NCI-H446 (cell line): ENCODE measurements around the gene FMN1.

Experiments used
- DNase-seq, 2 experiments: peaks; one replicate each; lab custom pipeline; 2025; lab: John Stamatoyannopoulos, UW

FMN1 gene

DNA sequence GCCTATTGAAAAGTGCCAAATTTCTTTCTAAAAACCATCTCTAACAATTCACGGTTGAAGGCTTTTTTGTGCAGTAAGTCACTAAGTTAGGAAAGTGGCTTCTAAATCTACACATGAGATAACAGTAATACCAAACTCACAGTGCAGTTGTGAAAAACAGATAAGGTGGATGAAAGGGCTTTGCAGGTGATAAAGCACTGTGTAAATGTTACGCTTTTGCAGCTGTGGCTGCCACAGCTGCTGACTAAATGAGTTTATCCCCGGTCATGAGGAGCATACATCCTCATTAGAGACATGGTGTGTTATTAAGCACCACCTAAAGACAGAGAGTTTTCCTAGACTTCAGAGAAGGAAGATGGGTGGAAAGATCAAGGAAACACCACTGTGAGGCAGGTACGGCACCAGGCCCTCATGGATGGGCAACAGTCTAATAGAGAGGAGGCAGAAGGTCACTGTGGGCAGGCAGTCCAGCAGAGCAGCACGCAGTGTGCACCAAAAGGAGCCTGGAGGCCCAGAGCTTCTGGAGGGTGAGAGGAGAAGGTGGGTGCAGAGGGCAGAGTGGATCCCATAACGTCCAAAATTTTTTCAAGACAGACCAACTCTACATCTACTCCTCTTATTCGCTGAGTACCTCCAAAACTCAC lies 68.5 kb downstream of the FMN1 start:
- no peak for DNase-seq

DNA sequence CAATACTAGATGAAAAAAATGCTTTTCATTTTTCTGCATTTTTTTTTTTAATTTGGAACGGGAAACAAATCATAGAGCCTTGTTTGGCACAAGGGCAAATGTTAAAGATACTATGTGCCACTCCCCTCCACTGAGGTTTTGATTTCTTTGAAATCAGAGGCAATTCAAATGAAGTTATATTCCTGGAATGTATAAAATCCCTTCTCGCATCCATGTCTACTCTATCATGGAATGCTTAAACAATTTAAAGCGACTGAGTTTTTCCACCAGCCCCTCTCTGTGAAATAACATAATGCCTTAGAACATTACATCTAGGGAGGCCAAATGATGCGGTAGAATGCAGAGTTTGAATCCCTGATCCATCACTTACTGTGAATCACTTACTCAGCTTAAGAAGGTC lies 69.7 kb downstream of the FMN1 start:
- no peak for DNase-seq

DNA sequence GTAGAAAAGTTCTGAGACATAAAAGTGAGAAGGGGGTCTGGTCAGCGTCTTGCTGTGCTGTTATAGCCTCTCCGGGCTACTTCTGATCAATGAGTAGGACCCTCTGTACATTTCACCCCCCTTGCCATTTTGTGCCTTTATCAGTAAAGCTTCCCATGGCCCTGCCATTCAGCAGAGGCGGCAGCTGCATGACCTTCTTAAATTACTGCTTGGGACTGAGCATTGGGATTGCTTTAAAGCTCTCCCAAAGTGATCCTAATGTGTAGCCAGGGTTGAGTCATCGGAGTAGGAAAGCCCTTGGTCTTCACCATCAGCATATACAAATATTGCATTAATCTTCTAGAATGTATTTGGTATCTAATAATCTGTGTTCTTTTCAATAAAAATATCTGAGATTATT lies 70.2 kb downstream of the FMN1 start:
- DNase-seq: no peak

DNA sequence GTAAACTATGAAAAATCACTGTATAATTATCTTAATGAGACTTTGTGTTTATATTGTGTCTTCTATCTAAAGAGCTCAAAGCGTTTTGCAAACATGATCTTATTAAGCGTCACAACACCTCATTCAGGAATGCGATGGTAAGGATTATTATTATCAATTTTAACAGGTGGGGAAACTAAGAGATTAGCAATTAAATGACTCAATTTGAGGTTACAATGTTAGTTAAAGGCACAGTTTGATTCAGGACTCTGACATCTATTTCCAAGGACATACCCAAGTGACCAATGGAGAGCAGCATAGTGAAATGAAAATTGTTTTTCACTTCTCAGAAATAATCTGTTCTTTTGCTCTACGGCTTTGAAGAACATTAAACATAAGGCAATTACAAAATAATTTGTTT lies 74.6 kb downstream of the FMN1 start:
- DNase-seq: no peak

DNA sequence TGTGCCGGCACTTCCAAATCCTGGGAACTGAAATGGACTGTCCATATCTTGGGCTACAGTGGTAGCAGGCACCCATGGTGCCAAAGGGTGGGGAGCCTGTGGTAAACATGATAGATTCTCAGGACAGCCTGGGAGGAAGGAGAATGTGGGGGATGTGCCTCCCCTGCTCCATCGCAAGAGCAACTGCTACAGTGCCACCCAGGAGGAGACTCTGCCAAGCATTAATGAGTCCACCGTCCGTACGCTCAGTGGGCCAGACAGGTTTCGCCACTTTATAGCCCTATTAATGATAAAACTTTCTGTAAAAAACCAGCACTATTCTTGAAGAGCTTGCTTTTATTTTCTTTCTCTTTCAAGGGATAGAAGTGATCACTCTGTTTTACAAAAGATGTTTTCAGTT lies 75.2 kb downstream of the FMN1 start:
- no peak for DNase-seq

DNA sequence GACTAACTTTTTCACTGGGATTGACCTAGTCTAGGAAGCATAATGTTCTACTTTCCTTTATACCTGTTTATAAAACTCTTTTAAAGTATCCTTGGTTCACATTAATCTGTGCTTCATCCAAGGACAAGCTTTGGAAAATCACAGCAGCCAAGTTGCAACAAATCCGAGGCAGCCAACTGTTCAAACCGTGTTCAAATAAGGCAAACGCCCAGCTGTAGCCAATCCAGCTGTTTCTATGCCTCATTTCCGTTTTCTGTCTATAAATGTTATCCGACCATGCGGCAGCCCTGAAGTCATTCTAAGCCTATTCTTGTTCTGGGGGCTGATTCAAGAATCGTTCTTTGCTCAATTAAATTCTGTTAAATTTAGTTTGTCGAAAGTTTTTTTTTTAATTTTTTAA lies 78.3 kb downstream of the FMN1 start:
- DNase-seq: no peak

DNA sequence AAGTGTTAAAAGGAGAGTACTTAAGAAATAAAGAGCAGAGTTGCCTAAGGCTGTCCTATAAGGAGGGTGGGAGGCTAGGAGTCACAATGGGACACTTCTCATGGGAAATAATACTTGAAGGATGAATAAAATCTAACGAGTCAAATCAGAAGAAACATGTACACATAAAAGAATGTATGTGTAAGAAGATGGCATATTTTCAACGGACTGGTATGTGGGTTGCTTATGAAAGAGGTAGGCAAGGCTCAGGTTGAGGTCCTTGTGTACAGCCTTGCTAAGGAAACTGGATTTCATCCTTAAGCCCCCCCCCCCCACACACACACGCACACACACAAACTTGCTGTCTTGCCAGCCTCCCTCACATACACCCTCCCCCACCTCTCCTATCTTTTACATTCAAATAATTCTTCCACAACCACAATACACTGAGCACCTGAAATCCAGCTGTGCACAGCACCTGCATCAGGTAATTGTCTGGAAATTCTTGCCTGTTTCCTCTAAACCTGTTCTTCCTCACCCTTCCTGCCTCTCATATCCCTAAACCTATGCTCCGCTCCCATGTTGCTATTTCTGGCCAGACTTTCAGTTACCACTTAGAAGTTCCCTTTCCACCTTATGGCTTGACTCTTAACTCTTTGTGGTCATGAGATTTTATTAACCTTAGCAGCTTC lies 79.2 kb downstream of the FMN1 start:
- no peak for DNase-seq

DNA sequence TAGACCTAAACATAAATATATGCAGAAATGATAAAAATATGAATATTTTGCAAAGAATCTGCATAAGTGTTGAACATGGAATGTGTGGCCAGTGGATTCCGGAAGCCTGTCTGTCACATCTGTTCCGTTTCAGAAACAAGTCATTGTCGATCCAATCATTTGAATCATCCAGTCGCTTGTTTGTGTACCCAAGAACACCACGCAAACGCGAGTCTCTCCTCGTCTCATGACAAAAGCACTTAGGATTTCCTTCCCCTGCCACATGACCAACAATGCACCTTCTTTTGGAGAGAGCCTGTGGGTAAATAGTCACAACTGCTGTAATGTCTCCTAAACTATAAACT lies 80.2 kb downstream of the FMN1 start:
- no peak for DNase-seq

DNA sequence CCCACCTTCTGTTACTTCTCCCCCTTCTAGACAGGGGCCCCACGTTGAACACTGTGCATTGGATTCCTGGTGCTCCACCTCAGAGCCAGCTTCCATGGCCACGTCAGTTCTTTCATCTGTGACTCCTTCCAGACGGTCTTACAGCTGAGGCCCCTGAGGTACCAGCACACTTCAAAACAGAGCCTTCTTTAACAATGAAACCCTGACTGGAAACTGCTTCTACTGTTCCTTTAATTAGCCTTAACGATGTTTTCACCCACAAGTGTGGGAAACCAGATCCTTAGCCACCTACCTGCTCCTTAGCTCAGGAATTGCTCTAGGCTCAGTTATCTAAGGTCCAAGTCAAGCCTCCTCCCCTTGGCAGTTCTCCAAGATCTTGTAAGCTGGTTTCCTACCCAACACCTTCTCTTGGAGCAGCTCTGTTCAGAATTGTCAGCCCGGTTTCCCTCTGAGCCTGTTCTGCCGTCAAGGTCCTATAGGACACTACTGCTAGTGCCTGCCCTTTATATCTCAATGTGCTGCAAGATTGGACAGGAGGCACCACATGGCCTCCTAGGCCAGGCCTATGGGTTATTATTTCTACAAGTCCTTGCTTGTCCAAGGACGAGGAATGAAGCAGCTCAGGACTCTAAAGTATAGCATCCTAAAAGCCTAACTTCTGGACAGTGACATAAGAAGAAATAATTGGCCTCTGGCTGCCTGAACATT lies 80.7 kb downstream of the FMN1 start:
- no peak for DNase-seq

DNA sequence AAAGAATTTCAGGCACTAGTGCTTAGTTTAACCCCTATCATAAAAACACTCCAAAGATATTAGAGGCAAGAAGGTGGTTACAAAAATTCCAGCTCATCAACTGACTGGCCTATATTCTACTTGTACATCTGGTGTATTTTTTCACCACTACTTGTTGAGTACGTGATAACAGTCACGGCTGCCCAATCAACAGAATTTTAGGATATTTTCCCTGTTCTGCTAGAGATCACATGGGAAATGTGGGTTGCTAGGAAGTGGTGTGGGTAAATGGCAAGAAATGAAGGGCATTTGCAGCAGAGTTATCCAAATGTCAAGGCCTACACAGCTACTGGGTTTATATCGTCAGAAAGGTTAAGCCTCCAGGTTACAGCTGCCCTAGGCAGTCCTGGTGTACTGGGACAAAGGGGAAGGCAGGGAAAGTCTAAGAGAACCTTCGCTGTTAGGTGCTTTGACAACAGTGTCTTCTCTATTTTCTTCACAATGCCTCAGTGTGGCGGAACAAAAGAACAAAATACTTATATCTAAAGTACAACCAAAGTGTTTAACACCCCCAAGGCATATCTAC lies 81.9 kb downstream of the FMN1 start:
- DNase-seq: no peak

DNA sequence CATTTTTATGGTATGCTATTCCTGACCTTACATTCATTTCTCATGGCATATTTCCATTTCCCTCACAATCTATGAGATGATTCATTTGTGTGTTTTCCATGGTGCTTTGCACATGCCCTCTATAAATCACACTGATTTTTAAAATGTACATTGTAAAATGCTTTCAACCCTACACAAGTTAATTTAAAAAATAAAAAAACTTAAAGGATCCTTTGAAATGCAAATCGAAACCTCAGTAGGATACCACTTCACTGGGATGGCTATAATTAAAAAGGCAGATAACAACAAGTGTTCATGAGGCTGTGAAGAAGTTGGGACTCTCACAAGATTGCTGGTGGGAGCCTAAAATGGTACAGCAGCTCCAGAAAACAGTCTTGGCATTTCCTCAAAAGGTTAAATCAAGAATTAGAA lies 83.5 kb downstream of the FMN1 start:
- no peak for DNase-seq

DNA sequence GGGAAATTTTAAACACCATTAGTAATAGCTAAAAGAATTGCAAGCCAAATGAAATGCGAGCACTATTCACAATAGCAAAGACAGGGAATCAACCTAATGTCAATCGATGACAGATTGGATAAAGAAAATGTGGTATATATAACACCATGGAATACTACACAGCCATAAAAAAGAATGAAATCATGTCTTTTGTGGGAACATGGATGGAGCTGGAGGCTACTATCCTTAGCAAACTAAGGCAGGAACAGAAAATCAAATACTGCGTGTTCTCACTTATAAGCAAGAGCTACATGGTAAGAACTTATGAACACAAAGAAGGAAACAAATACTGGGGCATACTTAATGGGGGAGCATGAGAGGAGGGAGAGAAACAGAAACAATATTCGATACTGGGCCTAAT lies 85.2 kb downstream of the FMN1 start:
- DNase-seq: no peak

DNA sequence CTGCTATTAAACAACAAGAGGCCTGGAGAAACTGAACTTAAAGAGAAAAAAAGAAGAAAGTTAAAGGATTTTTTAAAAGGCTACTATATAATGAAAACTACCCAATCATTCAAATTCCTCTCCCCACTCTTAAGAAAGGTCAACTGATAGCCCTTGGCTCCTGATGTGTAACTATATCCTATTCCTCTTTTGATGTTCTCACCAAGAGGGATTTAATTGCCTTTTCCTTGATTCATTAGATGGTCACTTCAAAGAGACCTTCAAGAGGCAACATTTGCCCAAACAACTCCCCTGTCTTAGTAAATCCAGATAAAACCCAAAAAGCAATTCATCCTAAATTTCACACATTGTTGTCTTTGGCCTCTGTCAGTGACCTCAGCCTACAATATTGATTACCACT lies 86.0 kb downstream of the FMN1 start:
- DNase-seq: no peak

DNA sequence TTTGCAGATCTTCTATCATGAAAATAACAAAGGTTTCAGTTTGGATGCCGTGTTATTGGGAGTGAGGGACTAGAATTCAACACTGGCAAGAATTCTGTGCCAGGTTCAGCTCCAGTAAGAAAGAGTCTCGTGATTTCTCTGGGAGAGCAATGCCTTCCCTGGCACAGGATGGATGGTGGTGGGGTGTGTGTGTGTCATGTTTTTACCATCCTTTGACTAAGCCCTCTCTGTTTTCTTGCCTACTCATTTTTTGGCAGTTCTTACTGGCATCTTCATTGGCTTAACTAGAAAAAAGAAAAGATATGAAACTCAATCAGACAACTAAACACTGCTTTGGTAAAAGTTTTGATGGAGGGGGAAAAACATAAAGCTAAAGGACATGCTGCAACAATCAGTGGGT lies 86.6 kb downstream of the FMN1 start:
- no peak for DNase-seq

DNA sequence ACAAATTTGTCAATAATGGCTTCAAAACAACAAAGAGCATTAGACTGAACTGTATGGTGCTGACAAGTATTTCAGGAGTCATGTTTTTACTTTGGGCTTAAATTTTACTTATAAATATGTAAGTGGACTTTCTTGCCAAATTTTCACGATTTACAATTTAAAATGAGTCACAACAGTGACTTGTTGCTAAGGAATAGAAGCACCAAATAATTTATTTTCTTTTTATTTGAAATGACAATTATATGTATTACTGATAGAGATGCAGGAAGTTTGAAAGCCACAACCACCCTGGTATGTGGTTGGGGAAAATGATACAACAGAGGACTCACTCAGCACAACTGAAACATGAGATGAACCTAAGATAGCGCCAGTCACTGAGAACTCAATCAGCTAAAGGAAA lies 90.3 kb downstream of the FMN1 start:
- no peak for DNase-seq

DNA sequence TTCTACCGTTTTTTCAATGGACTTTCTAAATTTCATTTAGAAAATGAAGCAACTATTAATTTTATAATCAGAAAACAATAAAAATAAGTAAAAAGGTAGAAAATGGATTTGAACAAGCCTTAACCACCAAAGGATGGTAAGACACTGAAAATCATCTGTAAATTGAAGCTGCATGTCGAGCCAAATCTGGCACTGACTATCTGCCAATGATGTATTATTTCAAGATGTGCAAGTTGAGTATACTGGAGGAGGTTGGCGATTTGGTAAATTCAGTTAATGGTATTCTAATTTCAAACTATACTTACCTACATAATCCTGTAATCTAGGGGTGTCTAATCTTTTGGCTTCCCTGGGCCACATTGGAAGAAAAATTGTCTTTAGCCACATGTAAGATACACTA lies 93.5 kb downstream of the FMN1 start:
- no peak for DNase-seq

DNA sequence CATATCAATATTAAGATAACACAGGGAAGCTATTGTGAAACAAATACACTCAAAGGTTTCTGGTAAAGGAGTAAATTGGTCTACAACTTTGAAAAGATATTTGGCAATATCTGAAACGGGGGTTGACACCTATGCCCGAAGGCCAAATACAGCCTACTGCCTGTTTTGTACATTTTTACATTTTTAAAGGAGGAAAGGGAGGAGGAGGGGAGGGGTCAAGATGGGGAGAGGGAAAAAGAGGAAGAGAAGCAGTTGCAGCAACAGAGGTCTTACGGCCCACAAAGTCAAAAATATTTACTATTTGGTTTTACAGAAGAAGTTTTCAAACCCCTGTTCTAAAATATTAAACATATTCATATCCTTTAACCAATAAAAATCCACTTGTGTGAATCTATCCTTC lies 94.2 kb downstream of the FMN1 start:
- DNase-seq: no peak

DNA sequence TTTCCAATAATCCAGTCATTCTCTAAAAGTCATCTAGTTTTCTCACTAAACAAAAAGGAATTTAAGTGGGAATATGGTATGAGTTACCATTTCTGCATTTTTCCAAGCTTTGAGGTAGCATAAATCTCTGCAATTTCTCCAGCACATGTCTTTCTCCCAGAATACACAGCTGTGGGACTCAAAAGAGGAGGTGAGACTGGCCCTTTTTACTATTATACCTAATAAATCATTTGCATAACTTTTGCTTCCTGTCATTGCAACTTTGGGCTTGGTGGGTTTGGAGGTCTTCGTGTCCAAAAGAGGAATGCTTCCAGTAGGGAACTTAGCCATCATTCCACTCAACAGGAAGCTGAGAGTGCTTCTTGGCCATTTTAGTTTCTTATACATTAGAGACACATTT lies 94.8 kb downstream of the FMN1 start:
- DNase-seq: no peak

DNA sequence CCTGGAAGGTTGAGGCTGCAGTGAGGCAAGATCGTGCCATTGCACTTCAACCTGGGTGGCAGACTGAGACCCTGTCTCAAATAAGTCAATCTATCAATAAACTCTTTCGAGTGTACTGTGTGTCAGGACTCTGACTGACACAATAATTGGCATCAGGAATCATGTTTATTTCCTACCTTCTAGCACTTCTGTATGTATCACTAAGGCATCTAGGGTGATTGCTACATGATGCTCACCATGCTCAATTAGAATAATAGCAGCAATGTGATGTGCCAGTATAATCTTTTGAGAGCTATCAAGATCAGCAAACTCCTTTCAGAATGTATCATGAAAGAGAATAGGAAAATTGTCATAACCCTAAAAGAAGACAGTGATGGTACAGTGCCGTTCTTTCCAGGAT lies 95.3 kb downstream of the FMN1 start:
- DNase-seq: no peak

DNA sequence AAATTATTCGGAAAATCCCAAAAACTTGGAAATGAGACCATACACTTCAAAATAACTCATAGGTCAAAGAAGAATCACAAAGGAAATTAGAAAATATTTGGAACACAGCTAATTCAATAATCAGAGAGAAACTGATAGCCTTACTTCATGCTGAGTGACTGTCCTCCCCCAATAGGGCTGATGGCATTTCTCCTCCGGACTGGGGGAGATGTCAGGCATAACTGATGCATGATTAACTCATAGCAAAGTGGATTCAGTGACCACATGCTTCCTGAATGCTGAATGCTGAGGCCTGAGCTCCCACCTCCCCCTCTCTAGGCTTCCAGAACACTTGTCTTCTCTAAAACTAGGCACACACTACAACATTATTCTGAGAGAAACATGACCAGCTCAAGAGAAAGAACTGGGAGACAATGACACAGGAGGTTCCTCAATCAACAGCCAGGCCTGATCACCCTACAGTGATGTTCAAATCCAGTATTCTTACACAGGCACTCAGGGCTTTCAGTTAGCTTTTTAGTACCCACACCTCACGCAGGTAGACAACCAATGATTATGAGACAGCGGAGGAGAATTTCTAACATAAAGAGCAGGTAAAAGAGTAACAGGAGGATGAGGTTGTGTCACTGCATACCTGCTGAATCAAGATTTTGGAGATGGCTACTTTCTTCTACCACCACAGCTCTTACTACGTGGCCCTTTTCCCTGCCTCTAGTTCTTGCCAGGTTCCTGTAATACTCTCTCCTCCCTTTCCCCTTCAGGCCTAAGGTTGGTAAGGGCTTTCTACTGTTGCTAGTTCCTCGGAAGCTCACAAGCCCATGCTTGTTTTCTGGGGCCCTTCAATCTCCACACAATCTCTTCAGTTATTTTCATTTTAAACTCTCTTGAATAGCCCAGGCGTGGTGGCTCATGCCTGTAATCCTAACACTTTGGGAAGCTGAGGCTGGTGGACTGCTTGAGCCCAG lies 96.1 kb downstream of the FMN1 start:
- no peak for DNase-seq

DNA sequence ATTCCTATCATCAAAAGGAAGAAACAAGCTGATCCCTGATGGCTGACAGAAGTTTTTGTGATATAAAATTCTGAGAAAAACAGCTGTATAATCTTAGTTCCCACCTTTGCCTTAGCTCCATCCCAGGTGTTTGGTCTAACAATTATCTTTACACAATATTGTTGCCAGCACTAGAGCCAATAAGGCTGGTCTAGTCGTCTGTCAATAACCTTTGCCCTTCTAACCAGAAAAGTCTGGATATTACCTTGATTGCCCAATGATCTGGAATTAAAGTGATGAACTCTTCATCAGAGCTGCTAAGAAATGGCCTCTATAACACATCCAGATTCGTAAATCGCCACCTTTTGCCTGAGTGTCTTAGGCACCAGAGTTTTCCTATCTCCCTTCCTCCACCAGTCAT lies 98.4 kb downstream of the FMN1 start:
- DNase-seq: no peak

DNA sequence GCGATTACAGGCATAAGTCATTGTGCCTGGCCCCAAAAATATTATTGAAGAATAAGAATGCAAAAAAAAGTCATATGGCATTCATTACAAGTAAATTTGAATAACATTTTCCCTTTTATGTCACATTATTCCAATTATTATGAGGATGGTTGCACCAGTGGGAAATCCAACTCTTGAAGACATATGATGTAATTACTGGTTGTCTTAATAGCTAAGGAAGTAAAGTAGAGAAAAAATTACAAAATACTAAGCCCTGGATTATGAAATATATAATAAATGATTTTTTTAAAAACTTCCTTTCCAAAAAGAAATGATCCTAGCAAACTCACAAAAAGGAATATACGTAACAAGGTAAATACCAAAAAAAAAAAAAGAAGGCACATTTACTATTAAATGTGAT lies 98.9 kb downstream of the FMN1 start:
- no peak for DNase-seq
